ENCODE data around the gene NCOR1.

NCOR1 gene

GRCh38 chr17:15999974-16000827 is 215.1 kb downstream of the NCOR1 start:
- no peaks in the 10 kb centered on the region for H3K27me3 ChIP-seq (ENCODE audit: control insufficient read depth, insufficient read depth, low read length)
- H3K4me1 ChIP-seq (ENCODE audit: control insufficient read depth, insufficient read depth, low read length) = peaks cover 3% of the 10 kb centered on the region; the same call in 1 of the 2 replicates

GRCh38 chr17:15999141-15999973 is 216.0 kb downstream of the NCOR1 start, which contains the start of the genes TTC19 and ZSWIM7:
TTC19 (plus strand) TSS chr17:15999824; CDS start chr17:15999849, 25 bp downstream.
ZSWIM7 (minus strand) TSS chr17:15999704; CDS start chr17:15999594, 110 bp downstream.
- Histone ChIP-seq H3K4me1 (ENCODE audit: control insufficient read depth, insufficient read depth, low read length) (peaks cover 3% of the 10 kb centered on the region; the same call in 1 of the 2 replicates), H3K9me3 (ENCODE audit: control insufficient read depth, insufficient read depth, low read depth, low read length) (peaks cover 8% of the 10 kb centered on the region), H3K9ac (ENCODE audit: low read length) (peak within 1 kb of the TSS; percentile 94), H3K27ac (ENCODE audit: low read depth, low read length) (peak within 1 kb of the TSS; percentile 90), H3K36me3 (ENCODE audit: control insufficient read depth, insufficient read depth, low read length) (peaks cover 41% of the 10 kb centered on the region), H3K4me3 (ENCODE audit: low read depth, low read length) (peak within 1 kb of the TSS; percentile 86), H3K27me3 (ENCODE audit: control insufficient read depth, insufficient read depth, low read length) (no peaks in the 10 kb centered on the region)

More at GRCh38 chr17:15999974-16000827, 215.1 kb downstream of the NCOR1 start:
- H3K27ac ChIP-seq (ENCODE audit: low read depth, low read length) = peak overlapping the region; percentile 84
- H3K9ac ChIP-seq (ENCODE audit: low read length) = peak overlapping the region; percentile 94
- peaks cover 49% of the 10 kb centered on the region for H3K36me3 ChIP-seq (ENCODE audit: control insufficient read depth, insufficient read depth, low read length)
- H3K9me3 ChIP-seq (ENCODE audit: control insufficient read depth, insufficient read depth, low read depth, low read length) = peaks cover 8% of the 10 kb centered on the region
- H3K4me3 ChIP-seq (ENCODE audit: low read depth, low read length) = peak overlapping the region; percentile 86

GRCh38 chr17:15998031-15998562 is 217.2 kb downstream of the NCOR1 start:
- Histone ChIP-seq H3K4me3 (ENCODE audit: low read depth, low read length) (peak overlapping the region; percentile 86; the same call in 1 of the 2 replicates), H3K27ac (ENCODE audit: low read depth, low read length) (no peak overlapping the region), H3K9me3 (ENCODE audit: control insufficient read depth, insufficient read depth, low read depth, low read length) (peaks cover 8% of the 10 kb centered on the region), H3K9ac (ENCODE audit: low read length) (peak overlapping the region; percentile 94), H3K27me3 (ENCODE audit: control insufficient read depth, insufficient read depth, low read length) (no peaks in the 10 kb centered on the region), H3K4me1 (ENCODE audit: control insufficient read depth, insufficient read depth, low read length) (peaks cover 3% of the 10 kb centered on the region; the same call in 1 of the 2 replicates), H3K36me3 (ENCODE audit: control insufficient read depth, insufficient read depth, low read length) (peaks cover 36% of the 10 kb centered on the region)

- no peak overlapping the region for H3K27ac ChIP-seq (ENCODE audit: low read depth, low read length)
- no peak overlapping the region for H3K4me3 ChIP-seq (ENCODE audit: low read depth, low read length)
- no peak overlapping the region for H3K9ac ChIP-seq (ENCODE audit: low read length)
- peaks cover 21% of the 10 kb centered on the region for H3K36me3 ChIP-seq (ENCODE audit: control insufficient read depth, insufficient read depth, low read length)
- peaks cover 3% of the 10 kb centered on the region; the same call in 1 of the 2 replicates for H3K4me1 ChIP-seq (ENCODE audit: control insufficient read depth, insufficient read depth, low read length)
- H3K9me3 ChIP-seq (ENCODE audit: control insufficient read depth, insufficient read depth, low read depth, low read length) = peaks cover 3% of the 10 kb centered on the region; the same call in 1 of the 2 replicates
- H3K27me3 ChIP-seq (ENCODE audit: control insufficient read depth, insufficient read depth, low read length) = no peaks in the 10 kb centered on the region
These were observed 219.0 kb downstream of the NCOR1 start for GRCh38 chr17:15996322-15996721.

GRCh38 chr17:15981646-15982580 is 233.4 kb downstream of the NCOR1 start:
- peaks cover 11% of the 10 kb centered on the region for H3K4me1 ChIP-seq (ENCODE audit: control insufficient read depth, insufficient read depth, low read length)

GRCh38 chr17:15981208-15981607 is 234.1 kb downstream of the NCOR1 start:
- H3K9me3 ChIP-seq (ENCODE audit: control insufficient read depth, insufficient read depth, low read depth, low read length) = no peaks in the 10 kb centered on the region
- H3K9ac ChIP-seq (ENCODE audit: low read length) = no peak overlapping the region
- peaks cover 11% of the 10 kb centered on the region for H3K4me1 ChIP-seq (ENCODE audit: control insufficient read depth, insufficient read depth, low read length)
- peaks cover 77% of the 10 kb centered on the region for H3K36me3 ChIP-seq (ENCODE audit: control insufficient read depth, insufficient read depth, low read length)
- H3K27ac ChIP-seq (ENCODE audit: low read depth, low read length) = peak overlapping the region; percentile 69; the same call in 1 of the 2 replicates
- H3K4me3 ChIP-seq (ENCODE audit: low read depth, low read length) = no peak overlapping the region
- H3K27me3 ChIP-seq (ENCODE audit: control insufficient read depth, insufficient read depth, low read length) = no peaks in the 10 kb centered on the region

More at GRCh38 chr17:15981646-15982580, 233.4 kb downstream of the NCOR1 start:
- H3K27me3 ChIP-seq (ENCODE audit: control insufficient read depth, insufficient read depth, low read length) = no peaks in the 10 kb centered on the region
- H3K9ac ChIP-seq (ENCODE audit: low read length) = peak overlapping the region; percentile 75
- peaks cover 77% of the 10 kb centered on the region for H3K36me3 ChIP-seq (ENCODE audit: control insufficient read depth, insufficient read depth, low read length)
- no peak overlapping the region for H3K4me3 ChIP-seq (ENCODE audit: low read depth, low read length)
- peak overlapping the region; percentile 69 for H3K27ac ChIP-seq (ENCODE audit: low read depth, low read length)
- no peaks in the 10 kb centered on the region for H3K9me3 ChIP-seq (ENCODE audit: control insufficient read depth, insufficient read depth, low read depth, low read length)

All from HUES6 (cell line).